Activated CD8-positive, alpha-beta memory T cell treated with anti-CD3 and anti-CD28 coated beads for 24 hours (primary cell): ENCODE results near the gene ATP2C2.
"Not testable (repeated sequence)": the region's sequence is repeated elsewhere in the genome, so short reads cannot be mapped to it uniquely, and the experiment has no call there.

Experiments
- DNase-seq: peaks from one replicate; pipeline ENCODE4 v3.0.0-alpha.2; 2020

Gene ATP2C2

DNA sequence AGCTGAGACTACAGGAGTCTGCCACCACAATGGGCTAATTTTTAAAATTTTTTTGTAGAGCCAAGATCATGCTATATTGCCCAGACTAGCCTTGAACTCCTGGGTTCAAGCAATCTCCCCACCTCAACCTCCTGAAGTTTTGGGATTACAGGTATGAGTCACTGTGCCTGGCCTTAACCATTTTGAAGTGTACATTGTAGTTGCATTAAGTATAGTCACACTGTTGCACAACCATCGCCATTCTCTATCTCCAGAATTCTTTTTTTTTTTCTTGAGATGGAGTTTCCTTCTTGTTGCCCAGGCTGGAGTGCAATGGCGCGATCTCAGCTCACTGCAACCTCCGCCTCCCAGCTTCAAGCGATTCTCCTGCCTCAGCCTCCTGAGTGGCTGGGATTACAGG, 35.1 kb downstream of the ATP2C2 start:
- not testable (repeated sequence) for DNase-seq

- DNase-seq: no peak
Observed at GRCh38 chr16:84404324-84404723, 36.0 kb downstream of the ATP2C2 start.

- DNase-seq: no peak
Observed at GRCh38 chr16:84404936-84405639, 36.8 kb downstream of the ATP2C2 start.

DNA sequence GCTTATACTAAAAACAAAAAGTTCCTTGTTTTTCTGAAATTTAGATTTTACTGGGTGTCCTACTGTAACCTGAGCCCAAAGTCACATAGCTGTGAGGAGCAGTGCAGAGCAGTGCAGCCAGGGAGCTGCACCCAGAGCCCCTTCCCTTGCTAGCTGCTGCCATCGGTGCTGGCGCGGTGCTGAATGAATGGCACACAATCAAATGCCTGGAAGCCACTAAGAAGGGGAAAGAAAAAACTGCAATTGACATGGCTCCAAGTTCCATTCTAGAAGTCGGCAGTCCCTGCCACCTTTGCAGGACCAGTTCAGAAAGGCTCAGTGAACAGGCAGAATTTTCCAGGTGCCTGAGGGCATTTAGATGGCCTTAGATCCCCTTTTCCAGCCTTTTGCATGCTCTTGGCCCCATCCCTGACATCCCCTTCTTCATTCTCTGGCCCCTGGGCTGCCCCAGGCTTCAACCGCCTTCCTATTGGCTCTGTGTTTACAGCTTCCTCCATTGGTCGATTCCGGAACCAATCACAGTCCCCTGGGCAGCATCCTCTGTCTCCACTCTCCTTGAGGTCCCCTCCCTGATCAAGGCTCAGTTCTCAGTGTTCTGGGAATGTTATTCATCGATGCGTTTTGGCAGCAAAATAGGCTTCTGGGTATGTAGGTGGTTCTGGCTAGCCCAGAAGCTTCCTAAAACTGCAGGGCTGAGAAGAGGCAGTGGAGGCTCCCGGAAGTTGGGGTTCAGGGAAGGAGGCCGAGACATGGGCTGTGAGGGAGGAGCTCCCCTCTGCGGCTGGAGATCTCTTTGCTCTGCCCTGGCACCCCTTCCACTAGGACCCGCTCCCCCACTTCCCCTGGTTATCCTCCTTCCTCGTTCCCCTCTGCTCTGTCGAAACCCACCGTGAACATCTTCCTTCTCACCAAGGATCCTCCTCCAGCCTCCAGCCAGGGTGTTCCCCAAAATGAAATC, 37.9 kb downstream of the ATP2C2 start:
- DNase-seq: no peak

- no peak for DNase-seq
Observed at GRCh38 chr16:84407588-84408313, 39.4 kb downstream of the ATP2C2 start.

DNA sequence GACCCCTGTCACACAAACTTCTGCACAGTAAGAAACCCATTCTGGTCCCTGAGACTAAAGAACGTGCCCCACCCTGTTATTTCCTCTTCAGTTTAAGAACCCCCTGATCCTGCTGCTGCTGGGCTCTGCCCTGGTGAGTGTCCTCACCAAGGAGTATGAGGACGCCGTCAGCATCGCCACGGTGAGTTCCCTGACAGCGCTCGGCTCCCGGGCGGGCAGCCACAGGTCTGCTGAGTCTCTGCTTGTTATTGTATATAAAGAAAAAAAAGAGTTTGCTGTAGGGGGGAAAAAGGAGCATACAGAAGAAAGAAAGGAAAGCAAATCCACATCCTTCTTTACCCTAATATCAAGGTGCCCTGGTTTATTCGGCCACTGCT, 40.0 kb downstream of the ATP2C2 start:
- no peak for DNase-seq

- no peak for DNase-seq
Observed at GRCh38 chr16:84408856-84409255, 40.5 kb downstream of the ATP2C2 start.

- no peak for DNase-seq
Observed at GRCh38 chr16:84410361-84411138, 42.2 kb downstream of the ATP2C2 start.

DNA sequence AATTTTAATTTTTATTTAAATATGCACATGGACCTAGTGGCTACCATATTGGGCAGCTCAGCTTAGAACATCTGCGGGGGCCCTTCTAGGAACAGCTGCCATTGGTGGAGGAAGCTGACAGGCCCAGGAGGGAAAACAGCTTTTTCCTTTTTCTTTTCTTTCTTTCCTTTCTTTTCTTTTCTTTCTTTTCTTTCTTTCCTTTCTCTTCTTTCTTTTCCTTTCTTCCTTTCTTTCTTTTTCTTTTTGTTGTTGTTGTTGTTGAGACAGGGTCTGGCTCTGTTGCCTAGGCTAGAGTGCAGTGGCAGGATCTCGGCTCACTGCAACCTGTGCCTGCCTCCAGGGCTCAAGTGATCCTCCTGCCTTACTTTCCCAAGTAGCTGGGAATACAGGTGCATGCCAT, 43.4 kb downstream of the ATP2C2 start:
- no peak for DNase-seq

DNA sequence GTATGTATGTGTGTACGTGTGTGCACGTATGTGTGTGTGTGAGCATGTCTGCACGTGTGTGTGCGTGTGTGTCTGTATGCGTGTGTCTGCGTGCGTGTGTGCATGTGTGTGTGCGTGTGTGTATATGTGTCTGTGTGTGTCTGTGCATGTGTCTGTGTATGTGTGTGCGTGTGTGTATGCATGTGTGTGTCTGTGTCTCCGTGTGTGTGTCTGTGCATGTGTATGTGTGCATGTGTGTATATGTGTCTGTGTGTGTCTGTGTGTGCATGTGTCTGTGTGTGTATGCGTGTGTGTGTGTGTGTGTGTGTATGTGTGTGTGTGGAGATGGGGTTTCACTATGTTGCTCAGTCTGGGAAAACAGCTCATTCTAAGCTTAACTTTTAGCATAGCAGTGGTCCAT, 43.9 kb downstream of the ATP2C2 start:
- no peak for DNase-seq

DNA sequence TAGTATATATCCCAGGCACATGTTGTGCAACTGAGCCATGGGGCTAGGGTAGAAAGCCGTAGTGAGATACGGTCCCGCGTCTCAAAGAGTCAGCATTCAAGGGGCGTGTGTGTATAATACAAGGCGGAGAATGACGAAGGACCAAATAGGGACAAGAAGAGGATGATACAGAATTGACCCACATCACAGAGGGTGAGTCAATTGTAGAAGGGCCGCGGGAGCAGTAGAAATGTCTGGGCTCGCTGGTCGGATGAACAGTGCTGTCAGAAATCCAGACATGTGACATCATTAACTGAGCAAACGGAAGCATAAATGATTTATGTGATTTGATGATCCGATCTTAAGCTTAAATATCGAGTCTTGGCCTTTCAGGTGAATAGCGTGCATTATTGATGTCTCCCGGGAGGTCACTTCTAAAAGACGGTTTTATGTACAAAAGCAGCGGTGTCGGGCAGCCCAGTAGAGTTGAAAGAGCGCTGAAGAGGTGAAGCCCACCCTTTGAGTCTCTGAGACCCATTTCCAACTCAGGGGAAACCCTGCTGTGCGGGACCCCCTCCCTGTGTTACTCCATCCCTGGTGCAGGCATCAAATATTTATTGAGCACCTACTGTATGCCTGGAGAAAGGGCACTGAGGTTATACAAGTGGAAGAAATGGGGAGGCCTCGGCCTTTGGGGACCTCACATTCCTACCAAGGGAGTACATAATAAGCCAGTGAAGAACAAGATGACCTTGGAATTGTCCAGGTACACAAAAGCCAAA, 45.1 kb downstream of the ATP2C2 start:
- no peak for DNase-seq

DNA sequence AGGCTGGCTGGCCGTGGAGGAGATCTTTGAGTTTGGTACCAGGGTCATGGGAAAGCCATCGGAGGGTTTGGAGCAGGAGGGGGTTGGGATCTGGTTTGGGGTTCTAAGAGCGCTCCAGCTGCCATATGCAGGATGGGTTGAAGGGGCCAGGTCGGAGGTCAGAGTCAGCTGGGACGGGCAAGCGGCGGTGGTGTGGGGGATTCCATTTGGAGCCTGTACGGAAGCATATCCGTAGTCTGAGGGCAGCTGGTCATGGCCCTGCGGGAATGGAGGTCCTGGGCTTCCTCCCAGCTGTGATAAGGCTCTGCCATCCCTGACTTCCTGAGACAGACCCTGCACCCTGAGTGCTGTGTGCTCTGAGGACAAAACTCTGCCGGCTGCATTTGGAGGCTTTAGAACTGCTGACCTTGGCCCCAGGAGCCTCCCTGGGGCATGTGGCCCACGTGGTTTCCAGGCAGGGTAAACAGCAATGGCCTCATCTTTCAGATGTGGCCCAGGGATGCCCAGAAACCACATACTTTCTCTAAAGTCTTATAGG, 46.5 kb downstream of the ATP2C2 start:
- no peak for DNase-seq

GRCh38 chr16:84416407-84417321, 48.3 kb downstream of the ATP2C2 start:
- no peak for DNase-seq

GRCh38 chr16:84418056-84418849, 49.9 kb downstream of the ATP2C2 start:
- DNase-seq: no peak

- no peak for DNase-seq
Observed at GRCh38 chr16:84419730-84420129, 51.4 kb downstream of the ATP2C2 start.

DNA sequence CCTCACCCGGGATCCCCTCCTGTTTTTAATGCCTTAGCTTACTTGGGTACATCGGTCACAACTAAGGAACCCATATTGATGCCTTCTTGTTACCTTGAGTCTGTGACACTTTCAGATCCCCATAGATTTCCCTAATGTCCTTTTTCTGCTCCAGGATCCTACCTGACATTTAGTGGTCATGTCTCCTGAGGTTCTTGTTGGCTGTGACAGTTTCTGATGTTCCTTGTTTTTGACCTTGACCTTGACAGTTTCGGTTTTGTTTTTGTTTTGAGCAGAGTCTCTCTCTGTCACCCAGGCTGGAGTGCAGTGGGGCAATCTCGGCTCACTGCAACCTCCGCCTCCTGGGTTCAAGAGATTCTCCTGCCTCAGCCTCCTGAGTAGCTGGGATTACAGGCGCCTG, 52.2 kb downstream of the ATP2C2 start:
- not testable (repeated sequence) for DNase-seq

DNA sequence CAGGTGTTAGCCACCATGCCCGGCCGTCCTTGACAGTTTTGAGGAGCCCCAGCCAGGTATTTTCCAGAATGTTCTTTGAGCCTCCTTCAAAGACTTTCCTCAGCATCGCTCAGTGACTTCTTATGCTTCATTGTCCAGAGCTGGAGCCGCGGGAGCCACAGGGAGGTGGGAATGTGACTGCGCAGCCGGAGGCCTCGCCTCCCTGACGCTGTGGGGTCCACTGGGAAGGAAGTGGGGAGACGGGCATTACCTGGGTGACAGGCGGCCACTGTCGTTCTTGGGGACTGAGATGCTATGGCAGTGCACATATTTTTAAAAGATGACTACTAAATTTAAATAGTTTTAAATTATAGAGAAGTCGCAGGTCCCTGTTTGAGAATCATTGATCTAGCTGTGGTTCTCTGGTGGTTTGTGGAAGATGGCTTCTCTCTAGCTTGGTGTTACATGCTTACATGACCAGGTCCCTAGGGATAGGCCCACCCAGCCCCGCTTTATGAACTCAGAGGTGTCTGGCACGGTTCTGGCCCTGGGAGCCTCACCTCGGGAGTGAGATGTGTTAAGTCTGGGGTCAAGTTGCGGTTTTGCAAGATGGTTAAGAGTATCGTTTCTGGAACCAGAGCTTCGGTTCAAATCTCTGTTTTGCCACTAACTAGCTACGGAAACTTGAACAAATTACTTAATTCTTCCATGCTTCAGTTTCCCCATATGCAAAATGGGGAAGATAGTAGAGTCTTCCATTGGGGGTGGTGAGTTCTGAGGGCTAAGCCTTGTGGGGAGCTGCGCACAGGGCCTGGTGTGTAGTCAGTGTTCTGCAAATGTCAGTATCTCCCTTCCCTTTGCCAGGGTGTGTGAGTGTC, 53.0 kb downstream of the ATP2C2 start:
- no peak for DNase-seq

DNA sequence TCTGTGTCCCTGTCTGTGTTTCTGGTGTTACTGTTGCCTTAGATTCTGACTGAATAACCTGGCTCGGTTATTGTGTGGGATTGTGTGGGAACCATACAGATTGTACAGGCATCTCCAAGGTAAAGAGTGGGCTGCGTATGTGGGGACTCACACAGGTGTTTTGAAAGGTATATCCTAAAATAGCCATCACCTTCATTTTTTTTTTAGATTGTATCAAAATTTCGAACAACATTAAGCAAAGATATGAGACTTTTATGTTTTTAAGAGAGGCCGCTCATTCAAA, 53.5 kb downstream of the ATP2C2 start:
- no peak for DNase-seq

GRCh38 chr16:84423416-84423837, 55.1 kb downstream of the ATP2C2 start:
- DNase-seq: no peak
